Neural cell (in vitro differentiated cells): ENCODE results near the gene C16orf96.

Source experiments
- EP300 ChIP-seq: fragments of 450-650 bp; conservative IDR thresholded peaks from 2 replicates; pipeline ENCODE4 v1.6.1; 2014; ENCODE audit warnings: antibody characterized with exemption, mild to moderate bottlenecking, moderate library complexity; ENCODE audit not compliant: poor library complexity, severe bottlenecking
- EZH2 ChIP-seq: fragments of 200-600, 300-800 bp; shearing (Covaris generic), sonication (generic); IDR thresholded peaks from 2 replicates; pipeline ENCODE4 v1.6.1; 2014; ENCODE audit warnings: antibody characterized with exemption, low read length, borderline replicate concordance, mild to moderate bottlenecking; ENCODE audit not compliant: insufficient read depth, poor library complexity, severe bottlenecking
- MXI1 ChIP-seq: fragments of 450-650 bp; conservative IDR thresholded peaks from 2 replicates; pipeline ENCODE4 v1.6.1; 2014; ENCODE audit warnings: antibody characterized with exemption, mild to moderate bottlenecking; ENCODE audit not compliant: poor library complexity, severe bottlenecking
- POLR2AphosphoS5 ChIP-seq: IDR thresholded peaks from 2 replicates; pipeline ENCODE4 v1.6.1; 2012
- RAD21 ChIP-seq: fragments of 450-650 bp; conservative IDR thresholded peaks from 2 replicates; pipeline ENCODE4 v1.6.1; 2014; ENCODE audit warnings: antibody characterized with exemption, mild to moderate bottlenecking, moderate library complexity
- SMC3 ChIP-seq: fragments of 450-650 bp; conservative IDR thresholded peaks from 2 replicates; pipeline ENCODE4 v1.6.1; 2014; ENCODE audit warnings: antibody characterized with exemption, mild to moderate bottlenecking, moderate library complexity; ENCODE audit not compliant: poor library complexity
- TAF1 ChIP-seq: IDR thresholded peaks from 2 replicates; pipeline ENCODE4 v1.6.1; 2012; ENCODE audit warnings: low read depth
- TF ChIP-seq, protein P1 (sequence below): fragments of 450-650 bp; IDR thresholded peaks from 2 replicates; pipeline ENCODE4 v1.5.1; 2014; ENCODE audit warnings: antibody characterized with exemption, mild to moderate bottlenecking, moderate library complexity; ENCODE audit not compliant: poor library complexity, severe bottlenecking
- TF ChIP-seq, protein P2 (sequence below): IDR thresholded peaks from 2 replicates; pipeline ENCODE4 v1.6.1; 2012; ENCODE audit warnings: borderline replicate concordance

DNA sequence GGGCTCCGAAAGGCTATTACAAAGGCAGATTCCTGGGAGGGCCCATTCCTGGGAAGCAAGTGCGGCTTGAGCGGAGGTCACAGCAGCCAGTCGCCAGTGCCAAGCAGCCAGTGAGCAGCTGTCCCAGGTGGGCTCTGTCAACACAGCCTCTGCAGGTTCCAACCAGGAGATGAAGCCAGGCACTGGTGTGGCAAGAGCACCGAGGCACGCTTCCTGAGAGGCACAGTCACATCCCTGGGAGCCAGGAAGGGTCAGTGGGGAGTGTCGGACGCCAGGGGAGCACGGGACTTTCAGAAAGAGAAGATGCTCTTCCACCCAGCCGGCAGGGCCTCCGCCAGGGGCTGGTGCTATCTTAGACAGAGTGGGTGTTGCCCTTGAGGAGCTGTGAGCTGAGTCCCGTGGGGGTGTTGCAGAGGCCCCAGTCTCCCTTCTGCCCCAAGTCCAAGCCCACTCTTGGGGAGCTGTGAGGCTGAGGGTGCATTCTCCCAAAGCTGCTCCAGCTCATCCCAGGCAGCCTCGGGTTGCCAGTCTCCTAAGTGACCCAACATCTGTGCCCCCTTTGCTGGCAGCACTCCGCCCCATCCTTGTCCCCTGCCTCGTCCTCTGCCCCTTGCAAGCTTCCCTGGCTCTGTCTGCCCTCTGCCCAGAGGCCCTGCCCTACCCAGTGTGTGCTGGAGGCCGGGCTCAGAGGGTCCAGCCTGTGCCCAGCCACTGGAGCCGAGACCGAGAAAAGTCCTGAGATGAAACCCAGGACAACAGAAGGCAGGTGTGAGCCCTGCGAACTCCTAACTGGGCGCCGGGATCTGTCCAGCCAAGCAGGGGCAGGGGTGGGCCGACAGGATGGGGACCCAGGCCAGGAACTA lies 51.9 kb downstream of the C16orf96 start:
- TF ChIP-seq EZH2: no peak
- TF ChIP-seq, protein P1, sequence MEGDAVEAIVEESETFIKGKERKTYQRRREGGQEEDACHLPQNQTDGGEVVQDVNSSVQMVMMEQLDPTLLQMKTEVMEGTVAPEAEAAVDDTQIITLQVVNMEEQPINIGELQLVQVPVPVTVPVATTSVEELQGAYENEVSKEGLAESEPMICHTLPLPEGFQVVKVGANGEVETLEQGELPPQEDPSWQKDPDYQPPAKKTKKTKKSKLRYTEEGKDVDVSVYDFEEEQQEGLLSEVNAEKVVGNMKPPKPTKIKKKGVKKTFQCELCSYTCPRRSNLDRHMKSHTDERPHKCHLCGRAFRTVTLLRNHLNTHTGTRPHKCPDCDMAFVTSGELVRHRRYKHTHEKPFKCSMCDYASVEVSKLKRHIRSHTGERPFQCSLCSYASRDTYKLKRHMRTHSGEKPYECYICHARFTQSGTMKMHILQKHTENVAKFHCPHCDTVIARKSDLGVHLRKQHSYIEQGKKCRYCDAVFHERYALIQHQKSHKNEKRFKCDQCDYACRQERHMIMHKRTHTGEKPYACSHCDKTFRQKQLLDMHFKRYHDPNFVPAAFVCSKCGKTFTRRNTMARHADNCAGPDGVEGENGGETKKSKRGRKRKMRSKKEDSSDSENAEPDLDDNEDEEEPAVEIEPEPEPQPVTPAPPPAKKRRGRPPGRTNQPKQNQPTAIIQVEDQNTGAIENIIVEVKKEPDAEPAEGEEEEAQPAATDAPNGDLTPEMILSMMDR: no peak
- TF ChIP-seq, protein P2, sequence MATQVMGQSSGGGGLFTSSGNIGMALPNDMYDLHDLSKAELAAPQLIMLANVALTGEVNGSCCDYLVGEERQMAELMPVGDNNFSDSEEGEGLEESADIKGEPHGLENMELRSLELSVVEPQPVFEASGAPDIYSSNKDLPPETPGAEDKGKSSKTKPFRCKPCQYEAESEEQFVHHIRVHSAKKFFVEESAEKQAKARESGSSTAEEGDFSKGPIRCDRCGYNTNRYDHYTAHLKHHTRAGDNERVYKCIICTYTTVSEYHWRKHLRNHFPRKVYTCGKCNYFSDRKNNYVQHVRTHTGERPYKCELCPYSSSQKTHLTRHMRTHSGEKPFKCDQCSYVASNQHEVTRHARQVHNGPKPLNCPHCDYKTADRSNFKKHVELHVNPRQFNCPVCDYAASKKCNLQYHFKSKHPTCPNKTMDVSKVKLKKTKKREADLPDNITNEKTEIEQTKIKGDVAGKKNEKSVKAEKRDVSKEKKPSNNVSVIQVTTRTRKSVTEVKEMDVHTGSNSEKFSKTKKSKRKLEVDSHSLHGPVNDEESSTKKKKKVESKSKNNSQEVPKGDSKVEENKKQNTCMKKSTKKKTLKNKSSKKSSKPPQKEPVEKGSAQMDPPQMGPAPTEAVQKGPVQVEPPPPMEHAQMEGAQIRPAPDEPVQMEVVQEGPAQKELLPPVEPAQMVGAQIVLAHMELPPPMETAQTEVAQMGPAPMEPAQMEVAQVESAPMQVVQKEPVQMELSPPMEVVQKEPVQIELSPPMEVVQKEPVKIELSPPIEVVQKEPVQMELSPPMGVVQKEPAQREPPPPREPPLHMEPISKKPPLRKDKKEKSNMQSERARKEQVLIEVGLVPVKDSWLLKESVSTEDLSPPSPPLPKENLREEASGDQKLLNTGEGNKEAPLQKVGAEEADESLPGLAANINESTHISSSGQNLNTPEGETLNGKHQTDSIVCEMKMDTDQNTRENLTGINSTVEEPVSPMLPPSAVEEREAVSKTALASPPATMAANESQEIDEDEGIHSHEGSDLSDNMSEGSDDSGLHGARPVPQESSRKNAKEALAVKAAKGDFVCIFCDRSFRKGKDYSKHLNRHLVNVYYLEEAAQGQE: no peak
- TF ChIP-seq EP300: no peak
- TF ChIP-seq TAF1: no peak
- no peak for TF ChIP-seq SMC3
- TF ChIP-seq RAD21: no peak
- no peak for TF ChIP-seq MXI1
- no peak for TF ChIP-seq POLR2AphosphoS5
